ENCODE results near the gene ARL15. TPM values are rescaled to one million over a fixed set of nuclear protein-coding genes. Genes with fewer than 3 reads are reported as not detected.
A peak's percentile ranks its signal among the peaks of the same experiment; 100 is the strongest.

ARL15 gene
- total and polyA plus RNA-seq, 2 donors, result 23.1 to 26.4 TPM

DNA sequence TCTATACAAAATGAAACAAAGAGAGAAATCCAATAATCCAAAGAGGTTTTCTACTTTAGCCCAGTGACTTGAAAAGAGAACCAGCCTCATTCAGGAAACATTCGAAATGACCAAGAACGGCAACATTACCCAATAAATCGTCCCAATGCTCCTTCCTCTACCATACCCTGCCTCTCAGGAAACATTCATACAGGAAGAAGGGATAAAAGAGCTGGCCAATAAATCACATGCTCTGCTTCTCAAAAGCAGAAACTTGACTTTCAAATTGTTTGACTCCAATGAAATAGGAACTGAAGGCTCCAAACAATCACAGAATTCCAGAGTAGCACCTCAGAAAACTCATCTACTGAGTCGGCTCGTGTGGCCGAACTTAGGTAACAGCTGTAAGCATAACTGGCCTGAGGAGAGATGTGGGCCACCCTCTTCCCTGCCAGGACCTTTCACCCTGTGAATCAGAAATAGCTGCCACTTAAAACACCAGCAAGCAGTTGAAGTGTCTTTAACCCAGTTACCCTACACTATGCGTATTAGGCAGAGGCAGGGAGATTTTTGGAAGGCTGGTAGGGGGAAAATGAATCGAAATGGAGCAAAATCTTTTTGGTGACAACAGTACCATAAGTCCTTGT lies 14.6 kb downstream of the ARL15 start:
- DNase-seq (ENCODE audit: low read depth in 6 of 9, low spot score in 9 of 9), result no peak
- 64% methylated on average over 8 of the region's 8 CpGs for WGBS
- H3K27ac ChIP-seq (ENCODE audit: low read depth in 1 of 2, low read length in 1 of 2), result peak overlapping the region in 1 of 2 donors; percentile 20
- H3K27me3 ChIP-seq (ENCODE audit: control insufficient read depth in 2 of 2, insufficient read depth in 1 of 2, low read length in 1 of 2), result no peaks in the 10 kb centered on the region
- H3K4me3 ChIP-seq (ENCODE audit: low read length in 2 of 2), result no peak overlapping the region
- no peaks in the 10 kb centered on the region for H3K36me3 ChIP-seq (ENCODE audit: control insufficient read depth in 2 of 2, insufficient read depth in 2 of 2, low read length in 1 of 2)
- H3K4me1 ChIP-seq (ENCODE audit: control insufficient read depth in 2 of 2, insufficient read depth in 2 of 2, low read length in 2 of 2), result peaks cover 0 to 3% of the 10 kb centered on the region in 2 donors
- no peaks in the 10 kb centered on the region for H3K9me3 ChIP-seq (ENCODE audit: control insufficient read depth in 2 of 2, insufficient read depth in 1 of 2, low read length in 1 of 2)

- H3K27me3 ChIP-seq (ENCODE audit: control insufficient read depth in 2 of 2, insufficient read depth in 1 of 2, low read length in 1 of 2), result no peaks in the 10 kb centered on the region
- H3K27ac ChIP-seq (ENCODE audit: low read depth in 1 of 2, low read length in 1 of 2), result no peak overlapping the region
- no peaks in the 10 kb centered on the region for H3K9me3 ChIP-seq (ENCODE audit: control insufficient read depth in 2 of 2, insufficient read depth in 1 of 2, low read length in 1 of 2)
- H3K4me1 ChIP-seq (ENCODE audit: control insufficient read depth in 2 of 2, insufficient read depth in 2 of 2, low read length in 2 of 2), result peaks cover 0 to 6% of the 10 kb centered on the region in 2 donors
- no peak for DNase-seq (ENCODE audit: low read depth in 6 of 9, low spot score in 9 of 9)
- 97% methylated on average over 5 of the region's 5 CpGs for WGBS
- H3K36me3 ChIP-seq (ENCODE audit: control insufficient read depth in 2 of 2, insufficient read depth in 2 of 2, low read length in 1 of 2), result no peaks in the 10 kb centered on the region
- no peak overlapping the region for H3K4me3 ChIP-seq (ENCODE audit: low read length in 2 of 2)
Measured at GRCh38 chr5:54294097-54294667, 16.2 kb downstream of the ARL15 start.

- Histone ChIP-seq H3K9me3 (ENCODE audit: control insufficient read depth in 2 of 2, insufficient read depth in 1 of 2, low read length in 1 of 2) (no peaks in the 10 kb centered on the region), H3K4me1 (ENCODE audit: control insufficient read depth in 2 of 2, insufficient read depth in 2 of 2, low read length in 2 of 2) (peaks cover 0 to 6% of the 10 kb centered on the region in 2 donors), H3K27me3 (ENCODE audit: control insufficient read depth in 2 of 2, insufficient read depth in 1 of 2, low read length in 1 of 2) (no peaks in the 10 kb centered on the region), H3K36me3 (ENCODE audit: control insufficient read depth in 2 of 2, insufficient read depth in 2 of 2, low read length in 1 of 2) (no peaks in the 10 kb centered on the region), H3K27ac (ENCODE audit: low read depth in 1 of 2, low read length in 1 of 2) (no peak overlapping the region), H3K4me3 (ENCODE audit: low read length in 2 of 2) (no peak overlapping the region)
- no peak for DNase-seq (ENCODE audit: low read depth in 6 of 9, low spot score in 9 of 9)
- 92% methylated on average over 1 of the region's 1 CpG for WGBS
Measured at GRCh38 chr5:54292866-54293265, 17.5 kb downstream of the ARL15 start.

DNA sequence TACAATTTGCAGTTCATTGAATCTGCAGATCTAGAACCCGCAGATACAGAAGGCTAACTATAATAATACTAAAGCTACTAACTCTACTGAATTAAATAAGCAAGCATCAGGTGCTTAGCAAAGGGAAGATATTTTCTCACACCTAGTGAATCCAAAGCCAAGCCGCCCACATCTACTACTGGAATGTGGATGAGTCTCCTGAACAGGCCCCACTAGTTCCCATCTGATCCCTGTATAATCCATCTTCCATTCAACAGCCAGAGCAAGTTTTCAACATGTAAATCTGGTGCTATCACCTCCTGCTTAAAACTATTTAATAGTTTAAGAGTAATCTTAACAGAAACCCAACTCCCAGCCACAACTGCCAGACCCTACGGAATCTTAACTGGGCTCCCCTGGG lies 18.9 kb downstream of the ARL15 start:
- no peak overlapping the region for H3K4me3 ChIP-seq (ENCODE audit: low read length in 2 of 2)
- H3K27me3 ChIP-seq (ENCODE audit: control insufficient read depth in 2 of 2, insufficient read depth in 1 of 2, low read length in 1 of 2), result no peaks in the 10 kb centered on the region
- no peaks in the 10 kb centered on the region for H3K9me3 ChIP-seq (ENCODE audit: control insufficient read depth in 2 of 2, insufficient read depth in 1 of 2, low read length in 1 of 2)
- WGBS, result 98% methylated on average over 3 of the region's 3 CpGs
- H3K4me1 ChIP-seq (ENCODE audit: control insufficient read depth in 2 of 2, insufficient read depth in 2 of 2, low read length in 2 of 2), result peaks cover 0 to 6% of the 10 kb centered on the region in 2 donors
- H3K36me3 ChIP-seq (ENCODE audit: control insufficient read depth in 2 of 2, insufficient read depth in 2 of 2, low read length in 1 of 2), result no peaks in the 10 kb centered on the region
- DNase-seq (ENCODE audit: low read depth in 6 of 9, low spot score in 9 of 9), result no peak
- no peak overlapping the region for H3K27ac ChIP-seq (ENCODE audit: low read depth in 1 of 2, low read length in 1 of 2)

DNA sequence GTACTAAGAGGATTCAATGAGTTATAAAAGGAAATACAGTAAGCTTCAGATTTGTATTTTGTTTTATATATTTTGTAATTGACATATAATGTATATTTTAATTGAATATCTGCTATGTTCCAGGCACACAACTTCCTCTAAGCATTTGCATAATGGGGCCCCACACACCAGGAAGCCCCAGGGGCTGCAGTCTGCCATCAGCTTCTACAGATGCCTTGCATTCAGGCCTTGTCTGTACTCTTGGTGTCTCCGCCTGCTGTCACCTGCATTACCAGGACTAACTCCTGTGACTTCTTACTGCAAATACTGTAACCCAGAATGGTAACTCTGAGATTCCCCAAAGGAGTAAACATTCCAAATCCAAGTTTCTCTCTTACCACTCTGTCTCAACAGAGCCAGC lies 20.6 kb downstream of the ARL15 start:
- Histone ChIP-seq H3K4me1 (ENCODE audit: control insufficient read depth in 2 of 2, insufficient read depth in 2 of 2, low read length in 2 of 2) (peaks cover 0 to 3% of the 10 kb centered on the region in 2 donors), H3K4me3 (ENCODE audit: low read length in 2 of 2) (no peak overlapping the region), H3K27ac (ENCODE audit: low read depth in 1 of 2, low read length in 1 of 2) (no peak overlapping the region), H3K36me3 (ENCODE audit: control insufficient read depth in 2 of 2, insufficient read depth in 2 of 2, low read length in 1 of 2) (no peaks in the 10 kb centered on the region), H3K27me3 (ENCODE audit: control insufficient read depth in 2 of 2, insufficient read depth in 1 of 2, low read length in 1 of 2) (no peaks in the 10 kb centered on the region), H3K9me3 (ENCODE audit: control insufficient read depth in 2 of 2, insufficient read depth in 1 of 2, low read length in 1 of 2) (no peaks in the 10 kb centered on the region)
- WGBS, result 98% methylated on average over 1 of the region's 1 CpG
- DNase-seq (ENCODE audit: low read depth in 6 of 9, low spot score in 9 of 9), result peak in 2 of 9 donors; percentile 13 to 26

GRCh38 chr5:54288568-54289217 lies 21.7 kb downstream of the ARL15 start:
- no peak for DNase-seq (ENCODE audit: low read depth in 6 of 9, low spot score in 9 of 9)
- H3K27me3 ChIP-seq (ENCODE audit: control insufficient read depth in 2 of 2, insufficient read depth in 1 of 2, low read length in 1 of 2), result no peaks in the 10 kb centered on the region
- WGBS, result 96% methylated on average over 5 of the region's 5 CpGs
- H3K4me3 ChIP-seq (ENCODE audit: low read length in 2 of 2), result no peak overlapping the region
- peaks cover 0 to 3% of the 10 kb centered on the region in 2 donors for H3K4me1 ChIP-seq (ENCODE audit: control insufficient read depth in 2 of 2, insufficient read depth in 2 of 2, low read length in 2 of 2)
- no peak overlapping the region for H3K27ac ChIP-seq (ENCODE audit: low read depth in 1 of 2, low read length in 1 of 2)
- H3K36me3 ChIP-seq (ENCODE audit: control insufficient read depth in 2 of 2, insufficient read depth in 2 of 2, low read length in 1 of 2), result no peaks in the 10 kb centered on the region
- H3K9me3 ChIP-seq (ENCODE audit: control insufficient read depth in 2 of 2, insufficient read depth in 1 of 2, low read length in 1 of 2), result no peaks in the 10 kb centered on the region

DNA sequence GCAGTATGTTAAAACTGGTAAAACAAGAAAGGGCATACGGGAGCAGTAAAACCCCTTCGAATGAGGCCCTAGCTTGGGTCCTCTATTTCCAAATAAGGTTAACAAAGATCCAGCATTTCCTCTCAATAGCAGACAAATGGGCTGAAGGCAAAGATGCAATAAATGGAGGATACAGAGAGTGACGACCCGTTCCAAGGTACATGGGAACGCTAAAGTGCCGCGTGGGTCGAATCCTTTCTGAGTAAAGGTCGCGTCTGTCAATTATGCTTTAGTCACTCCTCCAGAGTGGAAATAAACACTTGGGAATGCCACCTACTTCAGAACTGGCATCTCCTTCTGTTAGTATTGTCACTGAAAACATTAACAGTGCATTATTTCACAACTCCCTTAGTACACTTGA lies 24.7 kb downstream of the ARL15 start:
- Histone ChIP-seq H3K4me1 (ENCODE audit: control insufficient read depth in 2 of 2, insufficient read depth in 2 of 2, low read length in 2 of 2) (peaks cover 0 to 3% of the 10 kb centered on the region in 2 donors), H3K4me3 (ENCODE audit: low read length in 2 of 2) (no peak overlapping the region), H3K9me3 (ENCODE audit: control insufficient read depth in 2 of 2, insufficient read depth in 1 of 2, low read length in 1 of 2) (no peaks in the 10 kb centered on the region), H3K27me3 (ENCODE audit: control insufficient read depth in 2 of 2, insufficient read depth in 1 of 2, low read length in 1 of 2) (no peaks in the 10 kb centered on the region), H3K36me3 (ENCODE audit: control insufficient read depth in 2 of 2, insufficient read depth in 2 of 2, low read length in 1 of 2) (no peaks in the 10 kb centered on the region), H3K27ac (ENCODE audit: low read depth in 1 of 2, low read length in 1 of 2) (no peak overlapping the region)
- WGBS, result 83% methylated on average over 10 of the region's 10 CpGs
- no peak for DNase-seq (ENCODE audit: low read depth in 6 of 9, low spot score in 9 of 9)

GRCh38 chr5:54284586-54284985 lies 25.8 kb downstream of the ARL15 start:
- H3K9me3 ChIP-seq (ENCODE audit: control insufficient read depth in 2 of 2, insufficient read depth in 1 of 2, low read length in 1 of 2), result peaks cover 0 to 4% of the 10 kb centered on the region in 2 donors
- H3K27ac ChIP-seq (ENCODE audit: low read depth in 1 of 2, low read length in 1 of 2), result no peak overlapping the region
- no peaks in the 10 kb centered on the region for H3K27me3 ChIP-seq (ENCODE audit: control insufficient read depth in 2 of 2, insufficient read depth in 1 of 2, low read length in 1 of 2)
- no peak for DNase-seq (ENCODE audit: low read depth in 6 of 9, low spot score in 9 of 9)
- H3K4me1 ChIP-seq (ENCODE audit: control insufficient read depth in 2 of 2, insufficient read depth in 2 of 2, low read length in 2 of 2), result no peaks in the 10 kb centered on the region
- no peaks in the 10 kb centered on the region for H3K36me3 ChIP-seq (ENCODE audit: control insufficient read depth in 2 of 2, insufficient read depth in 2 of 2, low read length in 1 of 2)
- no peak overlapping the region for H3K4me3 ChIP-seq (ENCODE audit: low read length in 2 of 2)
- 99% methylated on average over 2 of the region's 2 CpGs for WGBS

GRCh38 chr5:54282876-54283275 lies 27.5 kb downstream of the ARL15 start:
- no peak for DNase-seq (ENCODE audit: low read depth in 6 of 9, low spot score in 9 of 9)
- Histone ChIP-seq H3K27ac (ENCODE audit: low read depth in 1 of 2, low read length in 1 of 2) (no peak overlapping the region), H3K4me3 (ENCODE audit: low read length in 2 of 2) (no peak overlapping the region), H3K9me3 (ENCODE audit: control insufficient read depth in 2 of 2, insufficient read depth in 1 of 2, low read length in 1 of 2) (peaks cover 0 to 4% of the 10 kb centered on the region in 2 donors), H3K36me3 (ENCODE audit: control insufficient read depth in 2 of 2, insufficient read depth in 2 of 2, low read length in 1 of 2) (no peaks in the 10 kb centered on the region), H3K27me3 (ENCODE audit: control insufficient read depth in 2 of 2, insufficient read depth in 1 of 2, low read length in 1 of 2) (no peaks in the 10 kb centered on the region), H3K4me1 (ENCODE audit: control insufficient read depth in 2 of 2, insufficient read depth in 2 of 2, low read length in 2 of 2) (no peaks in the 10 kb centered on the region)
- 83% methylated on average over 3 of the region's 3 CpGs for WGBS

All from thymus (tissue), 11 donors.